Prostate gland (tissue), 2 donors: ENCODE measurements around the gene EPHA6.

ENCODE experiments used
- POLR2A ChIP-seq: fragments of 450-650 bp; IDR thresholded peaks from one replicate; pipeline ENCODE4 v1.6.1; 2016; ENCODE audit warnings: antibody characterized with exemption, mild to moderate bottlenecking
- TF ChIP-seq, protein P1 (sequence below), 4 experiments: fragments of 200-600 bp in 2 of 4; fragments of 450-650 bp in 2 of 4; sonication (generic) in 2 of 4; IDR thresholded peaks; 1 replicate in 3 of 4; 2 replicates in 1 of 4; pipeline ENCODE4 v1.5.1; 2016 to 2019; ENCODE audit warnings: antibody characterized with exemption in 4 of 4, mild to moderate bottlenecking in 2 of 4, moderate library complexity in 2 of 4

DNA sequence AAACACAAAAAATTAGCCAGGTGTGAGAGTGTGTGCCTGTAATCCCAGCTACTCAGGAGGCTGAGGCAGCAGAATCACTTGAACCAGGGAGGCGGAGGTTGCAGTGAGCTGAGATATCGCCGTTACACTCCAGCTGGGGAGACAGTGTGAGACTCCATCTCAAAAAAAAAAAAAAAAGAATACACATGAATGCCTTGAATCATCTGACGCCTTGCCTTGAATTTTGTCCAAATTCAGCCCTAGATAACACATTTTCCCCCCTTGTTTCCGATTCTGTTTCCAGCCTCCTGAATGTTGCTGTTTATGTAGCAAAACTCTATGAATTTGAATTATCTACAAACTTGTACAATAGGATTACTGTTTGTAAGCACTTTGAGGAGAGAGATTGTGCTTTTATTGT lies 851.5 kb downstream of the EPHA6 start:
- TF ChIP-seq, protein P1, sequence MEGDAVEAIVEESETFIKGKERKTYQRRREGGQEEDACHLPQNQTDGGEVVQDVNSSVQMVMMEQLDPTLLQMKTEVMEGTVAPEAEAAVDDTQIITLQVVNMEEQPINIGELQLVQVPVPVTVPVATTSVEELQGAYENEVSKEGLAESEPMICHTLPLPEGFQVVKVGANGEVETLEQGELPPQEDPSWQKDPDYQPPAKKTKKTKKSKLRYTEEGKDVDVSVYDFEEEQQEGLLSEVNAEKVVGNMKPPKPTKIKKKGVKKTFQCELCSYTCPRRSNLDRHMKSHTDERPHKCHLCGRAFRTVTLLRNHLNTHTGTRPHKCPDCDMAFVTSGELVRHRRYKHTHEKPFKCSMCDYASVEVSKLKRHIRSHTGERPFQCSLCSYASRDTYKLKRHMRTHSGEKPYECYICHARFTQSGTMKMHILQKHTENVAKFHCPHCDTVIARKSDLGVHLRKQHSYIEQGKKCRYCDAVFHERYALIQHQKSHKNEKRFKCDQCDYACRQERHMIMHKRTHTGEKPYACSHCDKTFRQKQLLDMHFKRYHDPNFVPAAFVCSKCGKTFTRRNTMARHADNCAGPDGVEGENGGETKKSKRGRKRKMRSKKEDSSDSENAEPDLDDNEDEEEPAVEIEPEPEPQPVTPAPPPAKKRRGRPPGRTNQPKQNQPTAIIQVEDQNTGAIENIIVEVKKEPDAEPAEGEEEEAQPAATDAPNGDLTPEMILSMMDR (IDR thresholded peaks at IDR 0.05): no peak
- TF ChIP-seq POLR2A: no peak
